ENCODE data around the gene CAMKMT. TPM values are rescaled to one million over a fixed set of nuclear protein-coding genes. Genes with fewer than 3 reads are reported as not detected.
"Not testable (repeated sequence)": the region's sequence is repeated elsewhere in the genome, so short reads cannot be mapped to it uniquely, and the experiment has no call there.

Gene CAMKMT
- total RNA-seq, 4 donors from 2014 or later, result 9.8 to 33.0 (median 18.7) TPM

DNA sequence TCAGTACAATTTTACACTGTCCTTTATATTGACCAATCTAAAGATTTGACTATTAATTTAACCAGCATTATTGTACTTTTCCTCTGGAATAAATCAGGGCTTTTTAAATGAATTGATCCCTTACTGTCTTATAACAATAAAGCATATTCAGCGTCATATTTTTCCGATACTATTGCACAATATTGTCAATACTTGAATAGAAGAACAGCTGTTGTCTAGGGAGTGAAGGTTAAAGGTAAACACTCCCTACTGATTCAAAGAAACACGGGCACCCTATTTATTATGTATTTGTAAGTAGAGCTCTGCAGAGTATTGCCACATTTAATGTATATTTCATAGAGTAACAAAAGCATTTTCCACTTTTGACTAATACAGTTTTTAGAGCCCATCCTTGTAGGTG, 134.4 kb downstream of the CAMKMT start:
- no peaks in the 10 kb centered on the region for H3K36me3 ChIP-seq
- no peaks in the 10 kb centered on the region for H3K9me3 ChIP-seq
- no peak overlapping the region for H3K27ac ChIP-seq
- DNase-seq, result no peak
- no peak overlapping the region for H3K4me3 ChIP-seq
- no peaks in the 10 kb centered on the region for H3K27me3 ChIP-seq
- TF ChIP-seq CTCF (IDR thresholded peaks at IDR 0.05) (no peak), POLR2A (IDR thresholded peaks at IDR 0.05) (no peak)
- H3K4me1 ChIP-seq, result no peaks in the 10 kb centered on the region

GRCh38 chr2:44498551-44498950, 136.8 kb downstream of the CAMKMT start:
- no peak for DNase-seq
- no peaks in the 10 kb centered on the region for H3K9me3 ChIP-seq
- TF ChIP-seq POLR2A (IDR thresholded peaks at IDR 0.05), result no peak
- TF ChIP-seq CTCF (IDR thresholded peaks at IDR 0.05), result no peak
- H3K4me3 ChIP-seq, result no peak overlapping the region
- no peaks in the 10 kb centered on the region for H3K4me1 ChIP-seq
- H3K27me3 ChIP-seq, result no peaks in the 10 kb centered on the region
- no peaks in the 10 kb centered on the region for H3K36me3 ChIP-seq
- H3K27ac ChIP-seq, result no peak overlapping the region

- not testable (repeated sequence) for H3K4me3 ChIP-seq, H3K4me1 ChIP-seq, H3K27ac ChIP-seq, H3K27me3 ChIP-seq, H3K9me3 ChIP-seq, H3K36me3 ChIP-seq, DNase-seq
Measured at GRCh38 chr2:44505664-44506063, 143.9 kb downstream of the CAMKMT start.

DNA sequence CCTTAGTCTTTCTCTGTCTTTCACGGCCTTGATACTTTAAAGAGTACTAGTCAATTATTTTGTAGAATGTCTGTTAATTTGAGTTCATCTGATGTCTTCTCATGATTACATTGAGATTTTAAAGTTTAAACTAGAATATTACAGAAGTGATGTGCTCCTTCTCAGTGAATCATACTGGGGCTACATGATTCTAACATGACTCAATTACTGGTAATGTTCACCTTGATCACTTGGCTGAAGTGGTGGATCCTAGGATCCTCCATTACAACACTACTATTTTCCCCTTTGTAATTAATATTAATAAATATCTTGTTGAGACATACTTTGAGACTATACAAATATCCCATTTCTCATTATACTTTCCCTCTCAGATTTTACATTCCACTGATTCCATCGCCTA, 148.5 kb downstream of the CAMKMT start:
- Histone ChIP-seq H3K36me3 (no peaks in the 10 kb centered on the region), H3K4me3 (no peak overlapping the region), H3K27ac (no peak overlapping the region), H3K9me3 (no peaks in the 10 kb centered on the region), H3K27me3 (no peaks in the 10 kb centered on the region), H3K4me1 (no peaks in the 10 kb centered on the region)
- no peak for DNase-seq
- TF ChIP-seq POLR2A (IDR thresholded peaks at IDR 0.05) (no peak), CTCF (IDR thresholded peaks at IDR 0.05) (no peak)

DNA sequence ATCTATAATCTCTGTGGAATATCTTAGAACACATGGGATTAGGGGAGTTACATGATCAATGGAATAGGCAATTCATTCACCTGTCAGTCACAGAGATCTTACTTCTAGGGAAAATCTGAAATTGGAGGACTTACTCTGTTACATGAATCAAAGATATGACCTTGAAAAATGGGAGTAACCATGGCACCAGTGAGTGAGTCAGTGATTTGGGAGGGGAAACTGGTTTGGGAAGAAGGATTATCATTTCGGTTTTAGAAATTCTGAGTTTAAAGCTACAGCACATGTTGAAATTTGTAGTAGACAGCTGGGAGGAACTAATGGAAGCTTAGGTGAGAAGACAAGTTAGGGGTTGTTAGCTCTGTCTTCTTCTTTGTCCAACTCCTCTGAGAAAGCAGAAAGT, 153.7 kb downstream of the CAMKMT start:
- no peaks in the 10 kb centered on the region for H3K4me1 ChIP-seq
- no peaks in the 10 kb centered on the region for H3K27me3 ChIP-seq
- DNase-seq, result no peak
- TF ChIP-seq CTCF (IDR thresholded peaks at IDR 0.05), result no peak
- TF ChIP-seq POLR2A (IDR thresholded peaks at IDR 0.05), result no peak
- no peaks in the 10 kb centered on the region for H3K36me3 ChIP-seq
- no peak overlapping the region for H3K4me3 ChIP-seq
- H3K27ac ChIP-seq, result no peak overlapping the region
- no peaks in the 10 kb centered on the region for H3K9me3 ChIP-seq

DNA sequence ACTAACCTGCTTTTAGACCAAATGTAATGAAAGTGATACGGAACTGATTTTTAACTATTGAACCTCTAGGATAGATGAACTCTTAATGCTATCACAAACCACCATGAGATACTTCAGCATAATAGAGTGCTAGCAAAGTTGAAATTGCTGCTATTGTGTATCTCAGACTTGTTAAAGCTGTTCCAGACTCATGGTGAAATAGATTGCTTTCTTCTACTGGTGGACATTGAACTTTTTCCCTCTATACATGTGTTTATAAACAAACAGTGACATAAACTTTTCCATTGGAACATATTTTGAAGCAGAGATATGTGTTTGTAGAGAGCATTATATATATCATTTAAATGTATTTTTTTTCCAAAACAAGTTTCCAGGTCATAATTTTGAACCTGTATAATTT, 157.3 kb downstream of the CAMKMT start:
- no peaks in the 10 kb centered on the region for H3K27me3 ChIP-seq
- no peaks in the 10 kb centered on the region for H3K36me3 ChIP-seq
- H3K4me1 ChIP-seq, result no peaks in the 10 kb centered on the region
- H3K9me3 ChIP-seq, result peaks cover 0 to 15% (median 3%) of the 10 kb centered on the region in 4 donors
- TF ChIP-seq CTCF (IDR thresholded peaks at IDR 0.05) (no peak), POLR2A (IDR thresholded peaks at IDR 0.05) (no peak)
- no peak overlapping the region for H3K4me3 ChIP-seq
- DNase-seq, result no peak
- H3K27ac ChIP-seq, result no peak overlapping the region

All from Peyer's patch (tissue), 4 donors.